ENCODE data around the gene AUTS2.

AUTS2 gene

GRCh38 chr7:69843653-69844052, 245.4 kb downstream of the AUTS2 start:
- TF ChIP-seq, protein P1, sequence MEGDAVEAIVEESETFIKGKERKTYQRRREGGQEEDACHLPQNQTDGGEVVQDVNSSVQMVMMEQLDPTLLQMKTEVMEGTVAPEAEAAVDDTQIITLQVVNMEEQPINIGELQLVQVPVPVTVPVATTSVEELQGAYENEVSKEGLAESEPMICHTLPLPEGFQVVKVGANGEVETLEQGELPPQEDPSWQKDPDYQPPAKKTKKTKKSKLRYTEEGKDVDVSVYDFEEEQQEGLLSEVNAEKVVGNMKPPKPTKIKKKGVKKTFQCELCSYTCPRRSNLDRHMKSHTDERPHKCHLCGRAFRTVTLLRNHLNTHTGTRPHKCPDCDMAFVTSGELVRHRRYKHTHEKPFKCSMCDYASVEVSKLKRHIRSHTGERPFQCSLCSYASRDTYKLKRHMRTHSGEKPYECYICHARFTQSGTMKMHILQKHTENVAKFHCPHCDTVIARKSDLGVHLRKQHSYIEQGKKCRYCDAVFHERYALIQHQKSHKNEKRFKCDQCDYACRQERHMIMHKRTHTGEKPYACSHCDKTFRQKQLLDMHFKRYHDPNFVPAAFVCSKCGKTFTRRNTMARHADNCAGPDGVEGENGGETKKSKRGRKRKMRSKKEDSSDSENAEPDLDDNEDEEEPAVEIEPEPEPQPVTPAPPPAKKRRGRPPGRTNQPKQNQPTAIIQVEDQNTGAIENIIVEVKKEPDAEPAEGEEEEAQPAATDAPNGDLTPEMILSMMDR (IDR thresholded peaks at IDR 0.05; ENCODE audit: insufficient read depth, low read length) = no peak
- TF ChIP-seq GABPA (IDR thresholded peaks at IDR 0.05; ENCODE audit: low read depth) (no peak), SPI1 (IDR thresholded peaks at IDR 0.05; ENCODE audit: borderline replicate concordance, low read depth) (no peak), POLR2AphosphoS5 (IDR thresholded peaks at IDR 0.05; ENCODE audit: low read depth) (no peak)
- TF ChIP-seq, protein P2, sequence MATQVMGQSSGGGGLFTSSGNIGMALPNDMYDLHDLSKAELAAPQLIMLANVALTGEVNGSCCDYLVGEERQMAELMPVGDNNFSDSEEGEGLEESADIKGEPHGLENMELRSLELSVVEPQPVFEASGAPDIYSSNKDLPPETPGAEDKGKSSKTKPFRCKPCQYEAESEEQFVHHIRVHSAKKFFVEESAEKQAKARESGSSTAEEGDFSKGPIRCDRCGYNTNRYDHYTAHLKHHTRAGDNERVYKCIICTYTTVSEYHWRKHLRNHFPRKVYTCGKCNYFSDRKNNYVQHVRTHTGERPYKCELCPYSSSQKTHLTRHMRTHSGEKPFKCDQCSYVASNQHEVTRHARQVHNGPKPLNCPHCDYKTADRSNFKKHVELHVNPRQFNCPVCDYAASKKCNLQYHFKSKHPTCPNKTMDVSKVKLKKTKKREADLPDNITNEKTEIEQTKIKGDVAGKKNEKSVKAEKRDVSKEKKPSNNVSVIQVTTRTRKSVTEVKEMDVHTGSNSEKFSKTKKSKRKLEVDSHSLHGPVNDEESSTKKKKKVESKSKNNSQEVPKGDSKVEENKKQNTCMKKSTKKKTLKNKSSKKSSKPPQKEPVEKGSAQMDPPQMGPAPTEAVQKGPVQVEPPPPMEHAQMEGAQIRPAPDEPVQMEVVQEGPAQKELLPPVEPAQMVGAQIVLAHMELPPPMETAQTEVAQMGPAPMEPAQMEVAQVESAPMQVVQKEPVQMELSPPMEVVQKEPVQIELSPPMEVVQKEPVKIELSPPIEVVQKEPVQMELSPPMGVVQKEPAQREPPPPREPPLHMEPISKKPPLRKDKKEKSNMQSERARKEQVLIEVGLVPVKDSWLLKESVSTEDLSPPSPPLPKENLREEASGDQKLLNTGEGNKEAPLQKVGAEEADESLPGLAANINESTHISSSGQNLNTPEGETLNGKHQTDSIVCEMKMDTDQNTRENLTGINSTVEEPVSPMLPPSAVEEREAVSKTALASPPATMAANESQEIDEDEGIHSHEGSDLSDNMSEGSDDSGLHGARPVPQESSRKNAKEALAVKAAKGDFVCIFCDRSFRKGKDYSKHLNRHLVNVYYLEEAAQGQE (IDR thresholded peaks at IDR 0.05; ENCODE audit: insufficient replicate concordance, low read depth) = no peak
- H3K27me3 ChIP-seq (ENCODE audit: insufficient read depth, poor library complexity, severe bottlenecking) = no peaks in the 10 kb centered on the region
- no peak overlapping the region for H3K27ac ChIP-seq (replicated peaks)
- no peak for DNase-seq (ENCODE audit: low read depth in 1 of 2, low spot score in 1 of 2)
- H3K4me3 ChIP-seq (replicated peaks; ENCODE audit: insufficient read depth, low read length) = no peak overlapping the region

DNA sequence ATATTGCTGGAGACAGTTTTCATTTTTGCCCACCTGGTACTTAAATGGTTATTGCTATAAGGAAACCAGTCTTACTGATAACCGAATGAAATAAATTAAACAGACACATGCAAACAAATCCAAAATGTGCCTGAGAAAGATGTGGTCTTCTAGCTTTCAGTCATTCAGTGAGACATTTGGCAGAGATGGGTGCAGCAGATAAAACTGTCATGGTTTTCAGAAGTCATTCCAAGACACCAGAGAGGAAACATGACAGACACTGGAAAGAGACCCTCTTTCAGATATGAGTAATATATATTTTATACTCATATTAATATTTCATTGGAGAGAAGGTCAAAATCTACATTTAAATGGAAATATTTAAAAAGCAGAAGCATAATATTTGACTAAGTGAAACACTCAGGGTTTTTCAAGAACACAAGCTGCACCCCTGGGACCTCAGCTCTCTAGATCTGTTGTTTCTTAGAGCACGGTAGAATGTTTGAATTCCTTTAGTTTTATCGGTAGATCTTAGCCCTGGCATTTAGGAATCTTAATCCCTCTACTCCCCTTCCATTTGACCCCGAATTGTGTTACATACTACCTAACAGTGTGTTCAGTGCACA, 246.1 kb downstream of the AUTS2 start:
- Histone ChIP-seq H3K27ac (replicated peaks) (no peak overlapping the region), H3K4me3 (replicated peaks; ENCODE audit: insufficient read depth, low read length) (no peak overlapping the region), H3K27me3 (ENCODE audit: insufficient read depth, poor library complexity, severe bottlenecking) (no peaks in the 10 kb centered on the region)
- no peak for TF ChIP-seq SPI1 (IDR thresholded peaks at IDR 0.05; ENCODE audit: borderline replicate concordance, low read depth)
- TF ChIP-seq, protein P1 (IDR thresholded peaks at IDR 0.05; ENCODE audit: insufficient read depth, low read length) = no peak
- TF ChIP-seq, protein P2 (IDR thresholded peaks at IDR 0.05; ENCODE audit: insufficient replicate concordance, low read depth) = no peak
- DNase-seq (ENCODE audit: low read depth in 1 of 2, low spot score in 1 of 2) = no peak

DNA sequence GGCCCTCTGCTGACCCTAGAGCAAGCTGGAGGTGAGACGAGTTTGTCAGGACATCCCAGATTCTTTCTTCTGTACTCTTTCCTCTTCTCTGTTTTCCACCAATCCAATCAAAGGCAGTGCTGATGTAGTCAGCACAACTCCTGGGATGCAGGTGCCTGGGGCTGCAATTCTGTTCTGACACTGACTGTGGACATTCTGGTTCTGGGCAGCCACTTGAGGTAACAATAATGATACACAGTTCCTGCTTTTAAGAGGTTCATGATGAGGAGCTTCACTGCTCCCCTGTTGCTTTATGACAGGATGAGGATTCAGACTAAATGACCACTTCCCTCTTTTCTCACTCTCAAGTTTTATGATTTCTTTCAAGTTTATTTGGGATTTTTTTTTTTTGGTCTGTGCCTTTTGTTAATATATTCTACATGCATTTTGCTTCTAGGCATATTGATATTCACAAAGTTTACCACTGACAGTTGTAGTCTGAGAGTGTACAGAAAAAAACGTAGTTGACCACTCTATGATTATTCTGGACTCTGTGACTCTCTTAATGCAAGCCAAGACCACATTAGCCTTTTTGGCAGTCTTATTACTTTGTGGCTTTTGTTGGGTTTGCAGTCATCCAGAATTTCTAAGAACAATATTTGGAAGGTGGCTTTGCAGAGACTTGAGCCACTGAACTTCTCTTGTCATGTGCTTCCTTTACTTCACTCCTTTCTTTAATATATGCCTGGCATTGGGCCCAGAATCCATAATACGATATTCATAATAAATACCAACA, 247.6 kb downstream of the AUTS2 start:
- no peak for DNase-seq (ENCODE audit: low read depth in 1 of 2, low spot score in 1 of 2)
- Histone ChIP-seq H3K4me3 (replicated peaks; ENCODE audit: insufficient read depth, low read length) (no peak overlapping the region), H3K27me3 (ENCODE audit: insufficient read depth, poor library complexity, severe bottlenecking) (no peaks in the 10 kb centered on the region), H3K27ac (replicated peaks) (no peak overlapping the region)
- TF ChIP-seq GABPA (IDR thresholded peaks at IDR 0.05; ENCODE audit: low read depth) = no peak
- TF ChIP-seq, protein P2 (IDR thresholded peaks at IDR 0.05; ENCODE audit: insufficient replicate concordance, low read depth) = no peak
- TF ChIP-seq, protein P1 (IDR thresholded peaks at IDR 0.05; ENCODE audit: insufficient read depth, low read length) = no peak
- TF ChIP-seq SPI1 (IDR thresholded peaks at IDR 0.05; ENCODE audit: borderline replicate concordance, low read depth) = peak; percentile 78
- TF ChIP-seq POLR2AphosphoS5 (IDR thresholded peaks at IDR 0.05; ENCODE audit: low read depth) = no peak

Measured in HL-60 (cell line).